HG02759 (cell line): ENCODE measurements around the gene CAMTA1.
"Not testable (repeated sequence)": the region's sequence is repeated elsewhere in the genome, so short reads cannot be mapped to it uniquely, and the experiment has no call there.

Source experiments
- ATAC-seq: cut with Tn5 transposase; IDR thresholded peaks from one replicate; pipeline ENCODE4 v1.9.1; 2021; ENCODE audit warnings: mild to moderate bottlenecking, moderate library complexity; ENCODE audit not compliant: unreplicated experiment

Gene CAMTA1

DNA sequence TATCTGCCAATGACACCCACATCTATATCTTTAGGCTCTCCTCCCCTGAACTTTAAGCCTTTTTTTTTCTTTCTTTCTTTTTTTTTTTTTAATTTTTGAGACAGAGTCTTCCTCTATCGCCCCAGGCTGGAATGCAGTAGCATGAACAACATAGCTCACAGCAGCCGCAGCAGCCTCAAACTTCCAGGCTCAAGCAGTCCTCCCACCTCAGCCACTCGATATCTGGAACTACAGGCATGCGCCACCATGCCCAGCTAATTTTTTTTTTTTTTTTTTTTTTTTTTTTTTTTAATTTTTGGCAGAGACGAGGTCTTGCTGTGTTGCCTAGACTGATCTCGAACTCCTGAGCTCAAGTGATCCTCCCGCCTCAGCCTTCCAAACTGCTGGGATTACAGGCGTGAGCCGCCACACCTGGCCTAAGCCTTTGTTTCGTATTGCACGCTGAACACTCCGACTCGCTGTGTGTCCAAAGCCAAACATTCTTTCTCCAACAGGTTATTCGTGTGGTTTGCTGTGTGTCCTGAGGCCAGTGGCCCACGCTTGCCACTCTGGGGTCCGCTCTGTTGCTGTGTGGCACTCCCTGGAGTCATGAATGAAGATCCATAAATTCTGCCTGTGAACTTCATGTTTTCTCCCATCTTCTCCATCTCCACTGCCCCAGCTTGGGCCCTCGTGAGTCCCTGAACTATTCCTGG lies 119.4 kb downstream of the CAMTA1 start:
- no peak for ATAC-seq

DNA sequence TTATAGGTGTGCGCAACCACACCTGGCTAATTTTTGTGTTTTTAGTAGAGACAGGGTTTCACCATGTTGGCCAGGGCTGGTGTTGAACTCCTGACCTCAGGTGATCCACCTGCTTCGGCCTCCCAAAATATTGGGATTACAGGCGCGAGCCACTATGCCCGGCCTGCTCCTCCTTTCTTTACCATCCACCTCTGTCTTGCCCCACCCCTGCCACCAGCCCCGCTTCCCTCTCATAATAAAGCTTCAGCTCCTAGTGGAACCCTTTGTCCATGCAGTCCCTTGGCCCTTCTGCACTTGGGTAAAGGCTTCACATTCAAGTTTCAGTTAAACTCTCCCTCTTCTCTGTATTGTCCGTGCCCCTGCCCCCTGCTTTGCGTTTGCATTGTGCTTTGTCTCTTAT lies 120.1 kb downstream of the CAMTA1 start:
- ATAC-seq: no peak

DNA sequence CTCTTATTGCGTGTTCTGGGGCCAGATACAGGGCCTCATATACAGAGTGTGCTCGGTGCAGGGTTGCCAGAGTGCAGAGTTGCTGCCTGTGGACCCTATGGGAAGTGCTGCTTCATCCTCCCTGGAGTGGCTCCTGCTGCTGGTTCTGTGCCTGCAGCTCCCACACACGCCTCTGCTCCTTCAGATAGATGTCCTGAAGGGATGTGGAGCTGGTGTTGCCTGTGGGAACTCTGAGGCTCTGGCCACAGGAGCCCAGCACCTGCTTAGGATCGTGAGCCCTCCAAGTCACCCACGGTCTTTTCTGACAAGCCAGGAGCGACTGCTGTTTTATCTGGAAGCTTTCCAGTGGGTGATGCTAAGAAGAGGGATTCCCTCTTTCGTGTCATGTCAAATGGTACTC lies 120.5 kb downstream of the CAMTA1 start:
- no peak for ATAC-seq

DNA sequence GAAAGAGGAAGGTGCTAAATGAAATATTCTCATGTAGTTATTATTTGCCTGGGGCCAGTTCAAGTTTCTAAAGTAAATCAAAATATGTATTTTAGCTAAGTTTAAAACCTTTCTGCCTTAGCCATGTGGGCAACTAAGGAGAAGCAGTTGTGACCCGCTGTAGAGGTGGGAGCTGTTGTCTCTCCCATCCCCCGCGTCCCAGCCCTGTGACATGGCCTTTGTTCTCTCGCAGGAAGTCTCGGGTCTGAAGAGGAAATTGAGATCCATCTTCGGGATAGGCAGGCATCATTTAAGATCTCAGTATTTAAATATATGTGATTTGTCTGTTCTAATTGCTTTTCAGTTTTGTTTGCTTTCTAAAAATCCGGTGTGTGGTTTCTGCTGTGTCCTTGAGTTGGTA lies 121.5 kb downstream of the CAMTA1 start:
- ATAC-seq: no peak

DNA sequence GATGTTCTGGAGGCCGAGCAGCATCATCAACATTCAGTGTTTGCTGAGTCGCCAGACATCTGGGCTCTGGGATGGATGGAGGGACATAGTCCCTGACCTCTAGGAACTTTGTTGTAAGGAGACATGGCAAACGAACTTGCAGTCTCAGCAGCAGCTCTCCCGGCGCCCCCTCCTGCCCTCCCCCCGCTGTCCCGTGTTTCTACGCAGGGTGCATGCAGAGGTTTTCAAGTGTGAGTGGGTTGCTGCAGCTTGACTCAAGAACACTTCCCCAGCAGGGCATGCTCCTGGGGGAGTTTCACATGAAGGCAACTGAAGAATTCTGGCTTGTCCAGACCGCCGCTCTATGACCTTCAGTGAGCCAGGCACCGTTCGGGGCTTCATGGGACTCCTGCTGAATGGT lies 121.9 kb downstream of the CAMTA1 start:
- no peak for ATAC-seq

DNA sequence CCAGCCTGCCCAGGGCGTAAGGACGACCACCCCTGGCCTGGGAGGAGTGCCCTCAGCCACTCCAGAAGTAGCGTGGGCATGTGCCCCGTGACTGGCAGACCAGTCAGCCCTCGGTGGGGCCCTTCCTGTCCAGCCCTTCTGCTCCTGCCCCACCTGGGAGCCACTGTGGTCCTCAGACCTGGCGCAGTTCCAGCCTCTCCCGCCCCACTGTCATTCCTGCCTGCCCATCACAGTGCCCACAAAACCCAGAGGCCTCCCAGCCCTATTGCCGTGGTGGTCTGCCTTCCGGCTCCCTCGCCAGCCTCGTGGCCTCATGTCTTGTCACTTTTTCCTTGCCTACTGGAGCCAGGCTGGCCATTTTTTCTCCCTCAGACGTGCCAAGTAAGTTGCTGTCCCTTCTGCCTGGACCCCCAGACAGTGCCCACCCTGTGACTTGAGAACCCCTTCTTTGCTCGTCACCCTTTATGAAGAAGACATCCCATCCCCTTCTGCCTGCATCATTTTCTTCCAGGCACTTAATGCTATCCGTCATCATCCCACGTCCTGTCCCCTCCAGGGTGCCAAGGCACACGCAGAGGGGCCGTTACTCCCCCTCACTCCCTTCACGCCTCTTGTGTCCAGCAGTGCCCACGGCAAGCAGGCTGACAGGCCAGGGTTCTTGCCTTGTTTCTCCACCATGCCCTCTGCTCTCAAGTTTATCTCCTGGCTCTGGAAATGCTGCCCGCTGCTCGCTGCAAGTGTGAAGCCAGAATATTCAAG lies 122.6 kb downstream of the CAMTA1 start:
- no peak for ATAC-seq

DNA sequence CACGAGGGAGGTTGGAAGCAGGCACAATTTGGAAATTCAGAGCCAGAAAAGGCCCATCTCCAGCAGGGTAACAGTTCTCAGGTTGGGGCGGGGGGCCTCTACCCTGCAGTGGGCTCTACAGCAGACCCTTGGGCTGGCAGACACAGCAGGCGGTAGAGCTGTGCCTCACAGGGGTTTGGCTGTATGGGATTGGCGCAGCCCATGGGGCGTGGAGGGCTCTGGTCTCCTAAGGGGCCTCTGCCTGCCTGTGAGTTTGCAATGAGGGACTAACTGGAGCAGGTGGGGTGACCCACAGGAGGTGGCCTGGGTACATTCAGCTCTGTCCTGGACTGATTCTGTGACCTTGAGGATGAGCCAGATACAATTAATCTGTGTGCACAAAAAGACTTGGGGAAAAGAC lies 124.1 kb downstream of the CAMTA1 start:
- no peak for ATAC-seq

DNA sequence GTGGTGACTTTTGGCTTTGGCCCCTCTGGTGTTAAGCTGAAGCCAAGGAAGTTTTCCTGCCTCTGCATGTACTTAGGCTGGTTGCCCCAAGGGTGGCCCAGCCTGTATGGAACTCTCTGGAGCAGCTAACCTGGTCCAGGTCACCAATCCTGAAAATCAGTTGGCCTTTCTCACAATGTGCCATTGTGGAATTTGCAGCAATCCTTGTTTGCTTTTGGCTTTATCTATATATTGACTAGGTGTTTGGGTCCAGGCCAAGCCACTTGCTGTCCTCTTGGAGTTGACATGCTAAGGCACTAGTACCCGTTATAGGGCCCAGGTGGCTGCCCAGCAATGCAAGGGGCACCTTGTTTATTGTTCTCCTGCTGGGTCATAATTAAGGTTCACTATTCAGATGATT lies 124.6 kb downstream of the CAMTA1 start:
- ATAC-seq: no peak

DNA sequence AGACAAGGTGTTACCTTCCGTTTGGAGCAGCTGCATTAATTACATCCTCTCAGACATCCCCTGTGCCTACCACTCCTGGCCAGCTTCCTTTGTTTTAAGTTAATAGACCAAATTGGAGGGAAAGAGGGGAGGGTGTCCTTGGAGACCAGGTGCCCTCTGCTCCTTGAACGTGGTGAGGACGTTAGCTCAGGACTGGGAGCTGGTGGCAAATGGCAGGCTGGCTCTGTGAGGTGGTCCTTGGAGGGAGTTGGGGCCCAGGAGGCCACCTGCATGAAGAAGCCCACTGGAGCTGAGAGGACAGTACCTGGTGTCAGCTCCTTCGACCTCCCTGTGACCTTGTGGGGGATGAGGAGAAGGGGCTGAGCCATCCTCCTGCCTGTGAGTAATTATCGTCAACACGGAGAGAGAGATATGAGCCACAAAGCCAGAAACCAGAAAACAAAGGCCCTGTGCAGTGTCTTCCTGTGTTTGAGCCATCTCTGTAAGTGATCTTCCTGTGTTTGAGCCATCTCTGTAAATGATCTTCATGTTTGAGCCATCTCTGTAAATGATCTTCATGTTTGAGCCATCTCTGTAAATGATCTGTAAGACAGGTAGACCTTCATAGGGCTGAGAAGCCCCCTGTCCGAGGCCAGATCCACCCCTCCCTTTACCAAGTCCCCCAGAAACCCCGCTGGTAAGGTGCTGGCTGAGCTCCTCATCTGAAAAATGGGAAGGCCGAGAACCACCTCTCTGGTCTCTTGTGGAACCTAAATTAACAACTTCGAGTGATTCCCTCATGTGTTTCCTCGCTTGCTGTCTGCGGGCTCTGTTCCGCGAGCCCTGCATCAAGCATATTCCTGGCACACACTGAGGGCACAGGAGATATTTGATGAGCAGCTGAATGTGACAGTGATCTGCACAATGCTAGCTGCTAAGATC lies 126.0 kb downstream of the CAMTA1 start:
- no peak for ATAC-seq

DNA sequence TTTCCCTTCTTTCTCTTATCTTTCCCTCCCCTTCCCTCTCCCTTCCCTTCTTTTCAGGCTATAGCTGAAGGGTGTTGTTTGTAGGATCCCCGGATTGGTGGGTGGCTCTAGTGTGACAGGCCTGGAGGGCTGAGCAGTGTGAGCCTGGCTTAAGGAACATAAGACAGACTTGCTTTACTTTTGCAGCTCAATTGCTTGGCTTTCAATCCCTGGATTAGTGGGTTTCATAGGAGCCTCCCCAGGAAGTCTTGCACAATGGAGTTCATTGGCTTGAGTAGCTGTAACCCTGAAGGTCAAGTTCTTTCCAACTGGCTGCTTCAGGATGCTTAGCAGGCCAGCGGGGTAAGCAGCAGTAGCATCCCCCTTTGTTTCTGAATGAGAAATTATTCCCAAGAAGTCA lies 126.7 kb downstream of the CAMTA1 start:
- ATAC-seq: no peak

DNA sequence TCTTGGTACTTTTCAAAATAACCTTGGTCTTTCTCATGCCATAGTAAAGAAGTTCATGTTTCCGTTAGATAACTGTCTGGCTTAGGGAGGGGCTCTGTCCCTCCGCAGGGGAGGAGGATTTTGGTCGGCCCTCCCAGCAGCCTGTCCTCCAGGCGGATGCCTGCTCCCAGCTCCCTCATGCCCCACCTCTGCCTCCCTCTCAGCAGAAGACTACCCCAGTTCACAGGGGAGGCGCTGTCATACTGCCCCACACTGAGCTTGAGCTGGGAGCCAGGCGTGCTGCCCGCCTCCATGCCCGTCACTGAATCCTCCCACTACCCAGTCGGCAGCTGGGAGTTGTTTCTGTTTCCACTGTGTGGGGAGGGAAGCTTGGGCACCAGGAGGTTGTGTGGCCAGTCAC lies 127.3 kb downstream of the CAMTA1 start:
- ATAC-seq: no peak

DNA sequence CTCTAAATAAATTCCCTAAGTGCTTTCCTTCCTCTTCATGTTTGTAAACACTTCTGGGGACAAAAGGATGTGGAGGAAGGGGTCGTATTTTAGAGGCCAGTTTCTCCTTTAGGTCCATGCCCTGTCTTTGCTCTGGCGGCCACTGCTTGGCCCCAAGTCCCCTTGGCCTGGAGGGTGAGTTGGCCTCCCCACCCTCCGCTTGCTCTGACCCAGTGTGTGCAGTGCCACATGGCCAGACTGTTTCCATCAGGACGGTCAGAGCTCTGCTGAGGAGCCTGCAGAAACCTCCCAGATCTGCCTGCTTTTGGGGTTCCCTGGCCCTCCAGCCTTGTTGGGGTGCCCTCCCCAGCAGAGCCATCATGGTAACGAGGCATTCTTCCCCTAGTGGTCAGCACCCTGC lies 127.8 kb downstream of the CAMTA1 start:
- no peak for ATAC-seq

DNA sequence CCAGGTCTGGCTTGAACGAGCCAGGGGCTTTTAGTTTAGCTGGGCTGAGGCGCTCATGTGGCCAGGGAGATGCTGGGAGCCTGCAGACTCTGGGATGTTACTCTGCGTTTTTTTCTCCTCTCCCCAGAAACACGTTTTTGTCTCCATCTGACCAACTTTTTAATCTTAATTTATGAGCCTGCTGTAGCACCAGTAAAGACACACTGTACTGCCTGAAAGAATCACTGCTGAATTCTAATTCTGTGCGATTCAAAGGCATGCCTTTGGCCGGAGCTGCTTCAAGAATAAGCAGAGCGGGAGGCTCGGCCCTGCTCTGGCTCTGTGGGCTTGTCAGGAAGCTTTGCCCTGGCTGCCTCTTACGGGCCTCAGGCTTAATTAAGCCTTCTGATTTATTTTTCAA lies 129.5 kb downstream of the CAMTA1 start:
- ATAC-seq: no peak

DNA sequence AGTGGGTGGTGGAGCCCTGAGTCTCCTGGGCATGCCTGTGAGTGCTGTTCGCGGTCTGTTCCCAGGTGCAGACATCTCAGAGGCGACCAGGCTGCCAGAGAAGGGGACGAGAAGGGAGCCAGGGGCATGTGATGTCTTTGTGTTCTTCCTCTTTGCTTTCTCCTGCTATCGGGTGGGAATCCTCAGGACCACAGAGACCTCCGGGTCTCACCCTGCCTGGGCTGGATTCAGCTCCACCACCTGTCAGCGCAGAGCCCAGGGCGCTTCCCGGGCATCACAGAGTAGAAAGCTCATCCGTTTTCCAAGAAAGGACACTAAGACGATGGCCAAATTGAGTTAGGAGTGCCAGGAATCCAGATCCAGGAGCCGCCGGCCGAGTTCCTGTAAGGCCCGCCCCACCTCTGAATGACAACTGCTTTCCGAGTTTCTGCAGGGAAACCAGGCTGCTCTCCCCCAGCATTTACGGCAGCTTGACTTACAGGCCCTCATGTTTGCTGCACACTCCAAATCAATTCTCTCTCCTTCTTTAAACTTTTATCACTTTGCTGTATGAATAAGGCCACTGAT lies 130.8 kb downstream of the CAMTA1 start:
- ATAC-seq: no peak

DNA sequence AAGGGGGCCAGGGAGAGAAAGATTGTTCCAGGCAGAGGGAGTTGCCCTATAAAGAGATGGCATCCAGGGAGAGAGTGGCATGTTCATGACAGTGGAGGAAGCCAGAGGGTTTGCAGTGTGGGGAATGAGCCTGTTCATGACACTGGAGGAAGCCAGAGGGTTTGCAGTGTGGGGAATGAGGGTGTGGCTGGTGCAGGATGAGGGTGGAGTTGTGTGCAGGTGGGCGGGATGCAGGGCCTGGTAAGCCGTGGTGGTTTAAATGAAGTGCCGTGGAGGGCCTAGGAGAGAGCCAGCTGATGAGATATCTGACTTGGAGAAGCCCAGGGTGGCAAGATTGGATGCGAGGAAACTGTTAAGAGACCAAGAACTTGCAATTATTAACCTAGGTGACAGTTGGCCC lies 131.8 kb downstream of the CAMTA1 start:
- no peak for ATAC-seq

DNA sequence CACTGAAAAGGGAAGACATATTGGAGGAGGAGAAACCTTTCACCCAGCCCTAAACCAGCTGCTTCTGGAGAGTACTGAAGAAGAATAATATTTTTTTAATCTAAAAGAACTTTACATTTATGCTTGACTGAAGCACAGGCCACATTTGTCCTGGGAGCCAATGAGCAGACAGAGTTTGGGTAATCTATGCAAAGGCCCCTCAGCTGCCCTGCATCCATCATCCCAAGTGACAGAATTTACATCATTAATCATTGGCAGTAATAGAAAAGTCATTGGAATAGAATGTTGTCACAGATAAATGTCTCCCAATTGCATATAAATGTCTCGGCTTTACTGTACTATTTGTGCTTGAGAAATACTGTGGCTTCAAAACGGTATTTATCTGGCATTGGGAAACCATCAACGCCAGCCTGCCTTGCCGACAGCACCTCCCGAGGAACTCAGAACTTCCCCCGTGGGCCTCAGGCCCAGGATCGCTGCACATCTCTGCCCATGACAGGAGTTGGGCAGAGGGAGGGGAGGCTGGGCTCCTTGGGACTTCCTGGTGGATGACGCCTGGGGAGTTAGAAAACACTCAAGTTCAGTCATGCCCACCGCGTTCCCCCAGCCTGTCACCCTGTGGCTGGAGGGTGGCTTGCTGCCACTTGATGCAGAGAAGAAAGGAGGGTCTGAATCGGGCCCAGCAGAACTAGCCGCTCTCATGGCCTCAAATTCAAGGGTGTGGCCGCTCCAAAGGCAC lies 133.1 kb downstream of the CAMTA1 start:
- no peak for ATAC-seq

DNA sequence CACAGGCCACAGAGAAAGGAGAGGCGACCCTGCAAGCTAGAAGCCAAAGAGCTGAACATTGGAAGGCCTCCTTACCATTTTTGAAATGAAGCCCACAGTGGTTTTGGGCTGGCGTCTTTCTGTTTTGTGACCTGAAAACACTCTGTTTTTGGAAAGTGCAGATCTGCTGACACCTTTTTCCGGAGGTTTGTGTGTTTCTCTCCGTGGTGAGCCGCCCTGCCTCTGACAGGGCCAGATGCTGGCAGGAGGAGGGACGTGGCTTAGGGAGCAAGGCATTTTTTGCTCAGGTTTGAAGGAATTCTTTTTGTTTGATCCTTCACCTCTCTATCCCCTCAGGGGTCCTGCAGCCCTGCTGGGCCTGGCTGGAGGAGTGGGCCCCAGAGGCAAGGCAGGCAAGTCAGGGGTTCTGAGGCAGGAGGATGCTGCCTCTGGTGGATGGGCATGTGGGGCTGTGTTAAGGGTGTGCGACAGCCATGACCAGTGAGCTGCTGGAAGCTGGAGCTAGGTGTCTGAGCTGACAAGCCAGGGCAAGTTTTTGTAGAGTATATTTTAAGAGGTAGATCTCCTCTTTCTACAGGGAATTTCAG lies 133.8 kb downstream of the CAMTA1 start:
- ATAC-seq: no peak

DNA sequence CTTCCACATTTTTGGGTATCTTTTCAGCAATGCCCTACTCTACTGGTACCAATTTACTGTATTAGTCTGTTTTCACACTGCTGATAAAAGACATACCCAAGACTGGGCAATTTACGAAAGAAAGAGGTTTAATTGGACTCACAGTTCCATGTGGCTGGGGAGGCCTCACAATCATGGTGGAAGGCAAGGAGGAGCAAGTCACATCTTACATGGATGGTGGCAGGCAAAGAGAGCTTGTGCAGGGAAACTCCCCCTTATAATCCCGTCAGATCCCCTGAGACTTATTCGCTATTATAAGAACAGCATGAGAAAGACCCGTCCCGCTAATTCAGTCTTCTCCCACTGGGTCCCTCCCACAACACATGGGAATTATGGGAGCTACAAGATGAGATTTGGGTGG lies 136.3 kb downstream of the CAMTA1 start:
- ATAC-seq: not testable (repeated sequence)

DNA sequence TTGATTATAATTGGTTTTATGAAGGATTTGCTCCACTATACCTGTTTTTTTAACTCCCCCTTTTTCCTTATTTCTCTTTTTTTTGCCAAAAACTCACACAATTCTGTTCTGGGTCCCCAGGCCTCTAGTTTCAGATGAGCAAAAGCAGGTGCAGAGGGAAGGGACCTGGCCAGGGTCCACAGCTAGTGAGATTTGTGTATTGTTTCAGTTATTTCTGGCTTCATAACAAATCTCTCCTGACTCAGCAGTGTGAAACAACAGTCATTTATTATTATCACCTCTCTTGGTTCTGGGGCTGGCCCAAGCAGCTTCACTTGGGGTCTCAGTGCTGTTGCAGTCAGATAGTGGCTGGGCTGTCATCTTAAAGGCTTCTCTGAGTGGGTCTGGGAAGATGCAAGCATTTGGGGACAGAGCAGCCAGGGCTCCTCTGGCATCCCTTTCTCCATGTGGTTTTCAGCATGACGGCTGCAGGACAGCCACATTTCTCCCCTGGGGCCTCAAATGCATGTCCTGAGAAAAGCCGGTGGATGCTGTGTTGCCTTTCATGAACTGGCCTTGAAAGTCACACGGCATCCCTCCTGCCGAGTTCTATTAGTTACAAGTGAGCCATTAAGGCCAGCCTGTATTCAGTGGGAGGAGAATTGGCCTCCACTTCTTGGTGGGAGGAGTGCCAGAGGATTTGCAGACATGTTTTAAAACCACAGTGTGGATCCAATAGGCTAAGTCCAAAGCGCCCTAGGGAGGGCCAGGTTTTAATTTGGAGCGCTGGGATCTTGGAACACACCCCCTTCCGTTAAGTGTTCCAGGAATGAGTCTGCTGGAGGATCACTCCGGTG lies 137.1 kb downstream of the CAMTA1 start:
- ATAC-seq: no peak
